Kidney glomerular epithelial cell (primary cell): Measurements from ENCODE around the gene CHST15.
"Not testable (repeated sequence)": the region's sequence is repeated elsewhere in the genome, so short reads cannot be mapped to it uniquely, and the experiment has no call there.

ENCODE experiments used
- DNase-seq: peaks from one replicate; lab custom pipeline; 2025; lab: John Stamatoyannopoulos, UW

CHST15 gene

DNA sequence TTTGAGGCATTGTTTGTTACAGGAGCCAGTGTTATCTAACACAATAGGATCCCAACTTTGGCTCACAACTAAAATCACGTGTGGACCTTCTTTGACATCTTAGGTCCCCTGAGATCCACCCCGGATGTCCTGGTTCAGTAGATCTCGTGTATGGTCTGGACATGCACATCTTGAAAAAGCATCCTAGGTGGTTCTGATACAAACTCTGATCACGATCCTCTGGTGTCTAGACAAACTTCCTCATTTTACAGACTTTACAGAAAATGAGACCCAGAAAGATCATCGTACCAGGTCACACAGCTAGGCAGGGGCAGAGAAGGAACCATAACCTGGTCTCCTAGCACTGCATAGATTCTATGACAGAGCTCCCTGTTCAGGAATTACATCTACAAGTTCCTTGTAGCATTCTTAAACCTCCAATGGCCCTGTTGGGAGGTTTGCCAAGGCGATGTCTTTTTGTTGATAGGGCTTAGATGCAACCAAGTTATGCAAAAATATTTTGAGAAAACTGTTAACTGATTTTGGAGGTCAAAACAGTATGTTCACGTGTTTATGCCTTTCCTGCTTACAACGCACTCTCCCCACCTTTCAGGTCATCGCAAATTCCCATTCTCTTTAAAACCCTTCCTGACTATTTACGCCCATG is 30.8 kb upstream of the CHST15 start:
- no peak for DNase-seq

DNA sequence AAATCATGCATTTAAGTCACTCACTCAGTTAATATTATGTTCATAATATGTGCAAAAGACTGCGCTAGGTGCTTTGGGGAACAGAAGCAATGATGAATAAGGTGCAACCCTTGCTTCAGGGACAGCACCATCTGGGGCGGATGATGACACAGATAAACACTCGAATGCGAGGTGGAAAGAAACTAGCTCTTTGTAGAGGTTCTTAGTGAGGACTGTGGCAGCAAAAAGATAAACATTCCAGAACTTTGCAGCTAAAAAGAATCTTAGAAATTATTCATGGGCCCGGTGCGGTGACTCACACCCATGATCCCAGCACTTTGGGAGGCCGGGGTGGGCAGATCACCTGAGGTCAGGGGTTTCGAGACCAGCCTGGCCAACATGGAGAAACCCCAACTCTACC is 29.8 kb upstream of the CHST15 start:
- no peak for DNase-seq

- no peak for DNase-seq
Measured at GRCh38 chr10:124122211-124122610, 28.8 kb upstream of the CHST15 start.

DNA sequence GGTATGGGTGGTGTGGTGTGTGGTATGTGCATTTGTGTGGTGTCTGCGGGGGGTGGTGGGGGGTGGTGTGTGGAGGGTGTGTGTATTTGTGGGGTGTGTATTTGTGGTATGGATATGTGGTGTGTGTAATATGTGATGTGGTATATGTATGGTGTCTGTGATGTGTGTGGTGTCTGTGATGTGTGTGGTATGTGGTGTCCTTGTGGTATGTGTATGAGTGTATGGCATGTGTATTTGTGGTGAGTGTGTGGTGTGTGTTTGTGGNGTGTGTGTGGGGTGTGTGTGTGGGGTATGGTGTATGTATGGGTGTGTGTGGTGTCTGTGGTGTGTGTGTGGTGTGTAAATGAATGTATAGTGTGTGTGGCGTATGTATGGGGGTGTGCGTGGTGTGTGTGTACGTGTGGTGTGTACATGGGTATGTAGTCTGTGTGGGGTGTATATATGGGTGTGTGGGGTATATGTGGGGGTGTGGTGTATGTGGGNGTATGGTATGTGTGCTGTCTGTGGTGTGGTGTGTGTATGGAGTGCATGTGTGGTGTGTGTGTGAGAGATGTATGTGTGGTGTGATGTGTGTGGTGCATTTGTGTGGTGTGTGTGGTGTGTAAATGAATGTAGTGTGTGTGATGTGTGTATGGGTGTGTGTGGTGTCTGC is 27.1 kb upstream of the CHST15 start:
- DNase-seq: no peak

DNA sequence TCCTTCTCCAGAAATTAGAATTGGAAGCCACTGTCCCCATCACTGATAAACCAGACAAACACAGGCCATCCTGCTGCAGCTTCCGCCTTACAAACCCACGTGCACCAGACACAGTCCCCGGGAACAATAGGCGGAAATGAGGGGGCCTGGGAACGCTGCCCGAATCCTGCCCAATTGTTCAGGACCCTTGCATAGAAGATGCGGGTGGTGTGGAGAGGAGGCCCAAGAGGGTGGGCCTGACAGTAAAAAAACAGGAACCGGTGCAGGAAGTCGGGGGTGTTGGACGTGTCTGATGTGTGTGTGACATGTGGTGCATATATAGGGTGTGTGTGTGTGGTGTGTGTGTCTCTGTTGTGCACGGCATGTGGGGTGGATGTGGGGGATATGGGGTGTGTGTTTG is 26.5 kb upstream of the CHST15 start:
- no peak for DNase-seq

- DNase-seq: no peak
Measured at GRCh38 chr10:124119216-124119615, 25.8 kb upstream of the CHST15 start.

DNA sequence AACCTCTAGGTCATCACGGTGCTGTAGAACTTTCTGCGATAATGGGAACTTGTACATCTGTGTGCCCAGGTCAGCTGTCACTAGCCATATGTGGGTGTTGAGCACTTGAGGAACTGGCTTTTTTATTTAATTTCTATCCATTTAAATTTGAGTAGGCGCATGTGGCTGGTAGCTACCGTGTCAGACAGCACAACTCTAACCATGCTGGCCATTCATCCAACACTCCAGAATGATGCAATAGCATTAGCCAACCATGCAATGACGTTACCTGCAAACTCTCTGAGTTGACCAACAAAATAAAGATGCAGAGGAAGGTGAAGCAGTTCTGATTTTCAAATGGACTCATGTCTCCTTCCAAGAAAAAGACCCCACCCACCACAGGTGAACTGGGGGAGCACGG is 24.4 kb upstream of the CHST15 start:
- DNase-seq: no peak

DNA sequence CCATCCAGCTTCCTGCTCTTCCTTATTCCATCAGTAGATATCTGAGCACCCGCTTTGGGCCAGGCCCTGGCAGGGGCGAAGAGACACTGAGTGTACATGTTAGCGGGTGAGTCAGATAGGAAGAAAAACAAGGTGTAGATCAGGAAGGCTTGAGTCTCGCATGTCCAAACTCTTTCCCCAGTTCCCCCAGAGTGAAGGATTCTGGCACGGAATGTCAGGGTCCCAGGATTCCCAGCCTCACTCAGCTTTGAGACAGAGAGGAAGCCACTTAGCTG is 24.1 kb upstream of the CHST15 start:
- DNase-seq: no peak

- DNase-seq: no peak
Measured at GRCh38 chr10:124116771-124117510, 23.5 kb upstream of the CHST15 start.

DNA sequence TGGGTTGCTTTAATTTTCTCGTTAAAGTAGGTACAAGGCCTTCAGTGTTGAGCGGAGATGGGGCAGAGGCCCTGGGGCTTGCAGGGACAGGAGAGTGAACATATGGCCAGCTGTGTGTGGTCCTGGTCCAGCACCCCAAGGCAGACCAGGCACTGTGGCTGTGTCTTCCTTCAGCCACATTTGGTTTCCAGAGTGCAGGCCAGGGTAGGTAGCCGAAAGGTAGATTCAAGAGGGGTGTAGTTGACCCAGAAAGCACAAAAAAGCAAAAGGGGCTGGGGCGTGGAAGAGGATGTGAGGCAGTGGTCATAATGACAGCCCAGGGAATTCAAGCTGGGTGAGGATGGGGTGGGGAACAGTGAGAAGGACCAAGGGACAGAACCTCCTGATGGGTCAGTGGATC is 21.3 kb upstream of the CHST15 start:
- no peak for DNase-seq

DNA sequence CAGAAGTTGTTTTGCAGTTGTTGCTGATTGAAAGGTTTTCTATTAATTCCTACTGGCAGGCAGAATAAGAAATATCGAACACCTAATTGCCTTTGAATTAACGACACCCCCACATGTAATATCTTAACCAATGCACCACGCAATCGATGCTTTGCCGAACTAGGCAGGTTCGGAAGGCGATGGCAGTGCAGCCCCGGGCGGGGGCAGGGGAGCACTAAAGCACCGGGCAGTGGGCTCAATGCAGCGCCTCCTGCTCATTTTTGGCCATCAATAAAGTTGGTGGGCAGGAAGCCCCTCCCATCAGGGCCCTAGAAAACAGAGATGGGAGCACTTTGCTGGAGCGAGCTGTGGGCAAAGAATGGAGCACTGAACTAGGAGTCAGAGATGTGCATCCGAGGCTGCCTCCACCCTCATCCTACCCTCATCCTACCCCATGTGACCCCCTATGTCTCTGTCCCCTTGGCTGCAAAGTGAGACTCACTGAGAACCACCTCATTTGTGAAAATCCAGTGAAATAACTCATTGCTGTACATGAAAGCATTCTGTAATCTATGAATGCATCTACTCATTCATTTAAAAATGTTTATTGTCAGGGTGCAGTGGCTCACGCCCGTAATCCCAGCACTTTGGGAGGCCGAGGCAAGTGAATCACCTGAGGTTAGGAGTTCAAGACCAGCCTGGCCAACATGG is 19.6 kb upstream of the CHST15 start:
- no peak for DNase-seq

DNA sequence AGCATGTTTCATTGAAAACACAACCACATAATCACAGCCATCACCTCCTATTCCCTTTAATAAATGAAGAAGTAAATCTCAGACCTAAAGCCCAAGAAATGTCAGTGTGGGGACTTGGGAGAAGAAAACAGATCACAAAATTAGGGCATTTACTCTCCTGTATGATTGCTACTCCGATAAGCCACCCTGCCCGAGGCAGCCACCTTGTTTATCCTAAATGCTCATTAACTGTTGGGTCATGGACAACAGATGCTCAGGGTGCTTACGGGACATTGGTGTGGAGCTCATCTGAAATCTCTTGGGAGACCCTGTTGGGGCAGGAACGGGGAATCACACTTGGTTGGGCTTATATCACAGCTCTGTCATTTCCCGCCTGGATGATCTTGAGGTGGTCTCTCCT is 17.5 kb upstream of the CHST15 start:
- no peak for DNase-seq

DNA sequence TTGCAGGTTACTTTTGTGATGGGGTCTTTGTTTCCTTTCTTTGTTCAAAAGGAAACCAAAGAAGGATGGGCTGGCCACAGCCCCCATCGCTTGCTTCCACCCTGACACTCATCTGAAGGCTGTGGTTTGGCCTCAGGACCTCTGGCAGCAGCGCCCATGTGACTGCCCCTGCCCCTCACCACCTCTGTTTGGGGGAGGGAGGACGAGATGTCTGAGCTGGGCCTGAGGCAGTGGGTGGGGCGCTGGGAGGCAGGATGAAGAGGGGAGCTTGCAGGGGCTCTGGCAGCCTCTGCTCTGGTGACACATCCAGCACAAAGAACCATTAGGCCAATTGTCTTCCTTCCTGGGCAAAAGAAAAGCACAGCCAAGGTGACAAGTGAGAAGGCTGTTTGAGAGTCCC is 15.9 kb upstream of the CHST15 start:
- no peak for DNase-seq

DNA sequence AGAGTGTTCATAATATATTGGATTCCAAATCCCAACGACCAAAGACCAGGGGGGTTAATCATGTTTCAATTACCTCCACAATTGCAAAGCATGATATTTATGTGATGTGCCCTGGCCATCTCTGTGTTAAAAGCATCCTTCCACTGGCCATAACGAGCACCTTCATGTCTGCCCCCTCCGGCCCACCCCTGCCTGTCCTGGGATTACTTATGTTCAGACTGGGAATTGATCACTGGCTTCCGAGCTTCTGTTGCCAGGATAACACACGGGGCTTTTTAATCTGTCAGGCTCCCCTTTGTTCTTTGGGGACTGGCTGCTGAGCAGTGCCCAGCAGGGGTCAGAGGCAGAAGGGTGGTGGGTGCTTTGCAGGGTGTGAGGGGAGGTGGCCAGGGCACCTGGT is 13.7 kb upstream of the CHST15 start:
- DNase-seq: no peak

DNA sequence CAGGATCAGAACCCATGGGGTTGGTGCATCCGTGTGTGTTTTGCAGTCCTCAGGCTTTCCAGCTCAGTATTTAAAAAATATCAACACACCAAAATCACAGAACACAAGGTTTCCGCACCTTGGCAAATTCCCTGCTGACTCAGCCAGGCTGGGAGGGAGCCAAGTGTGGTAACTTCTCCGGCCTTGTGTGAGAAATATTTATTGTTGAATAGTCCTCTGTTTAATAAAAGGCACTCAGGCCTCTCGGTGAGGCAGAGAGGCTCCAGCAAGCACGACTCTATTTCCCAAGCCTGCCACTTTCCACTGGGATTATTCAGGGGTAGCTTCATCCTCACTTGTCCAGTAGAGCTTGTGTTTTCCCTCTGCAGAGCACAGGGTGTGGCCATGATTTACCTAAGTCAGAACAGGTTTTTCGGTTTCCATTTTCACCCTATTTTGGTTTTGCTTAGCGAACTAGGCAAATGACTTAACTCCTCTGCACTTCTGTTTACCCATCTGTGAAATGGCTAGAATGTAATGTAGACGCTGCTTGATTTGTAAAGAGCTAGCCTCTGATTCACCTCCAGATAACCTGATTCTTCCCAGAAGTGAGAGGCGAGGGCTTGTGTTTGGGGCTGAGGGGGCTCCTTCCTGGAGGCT is 13.0 kb upstream of the CHST15 start:
- DNase-seq: peak; percentile 82

- no peak for DNase-seq
Measured at GRCh38 chr10:124105594-124105993, 12.2 kb upstream of the CHST15 start.

GRCh38 chr10:124105045-124105444 is 11.6 kb upstream of the CHST15 start:
- DNase-seq: no peak

- no peak for DNase-seq
Measured at GRCh38 chr10:124104011-124104627, 10.7 kb upstream of the CHST15 start.

DNA sequence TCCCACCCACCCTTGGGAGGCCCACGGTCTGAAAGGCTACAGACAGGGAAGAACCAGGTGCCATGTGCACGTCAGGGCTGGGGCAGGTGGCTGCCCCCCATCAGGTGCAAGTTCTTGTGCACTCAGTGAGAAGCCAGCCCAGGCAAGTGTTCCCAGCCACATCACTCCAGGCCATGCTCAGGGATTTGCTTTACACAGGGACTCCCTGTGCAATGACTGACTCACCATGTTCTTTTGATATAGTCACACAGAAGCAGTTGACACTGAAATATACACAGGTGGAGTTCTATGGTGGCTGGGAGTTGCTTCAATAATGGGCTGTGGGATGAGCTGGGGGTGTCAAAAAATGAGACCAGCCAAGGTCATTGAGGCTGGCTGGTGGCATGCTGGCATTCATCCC is 8.0 kb upstream of the CHST15 start:
- DNase-seq: no peak

- not testable (repeated sequence) for DNase-seq
Measured at GRCh38 chr10:124100651-124101050, 7.3 kb upstream of the CHST15 start.

GRCh38 chr10:124100124-124100523 is 6.7 kb upstream of the CHST15 start:
- no peak for DNase-seq

DNA sequence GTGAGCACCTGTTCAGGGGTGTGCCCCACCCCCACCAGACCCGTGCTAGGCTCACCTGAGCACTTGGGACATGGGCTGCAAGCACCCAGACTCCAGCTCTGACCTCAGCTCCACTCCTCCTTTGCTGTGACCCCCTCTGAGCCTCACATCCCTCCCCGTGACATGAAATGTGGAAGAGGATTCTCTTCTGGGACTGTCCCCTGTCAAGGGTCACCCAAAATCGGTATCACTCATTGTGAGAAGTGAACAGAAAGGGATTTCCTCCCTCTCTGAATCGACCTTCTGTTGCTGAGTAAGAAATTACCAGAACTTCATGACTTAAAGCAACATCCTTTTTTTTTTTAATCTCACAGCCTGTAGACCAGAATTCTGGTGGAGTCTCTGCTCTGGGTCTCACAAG is 6.2 kb upstream of the CHST15 start:
- no peak for DNase-seq
